HEK293T (cell line): ENCODE data around the gene CBARP.

Source experiments
- BHLHE40 ChIP-seq: fragments of 450-650 bp; IDR thresholded peaks from 2 replicates; pipeline ENCODE4 v1.6.1; 2016; ENCODE audit warnings: mild to moderate bottlenecking, moderate library complexity, borderline replicate concordance
- ELF4 ChIP-seq: fragments of 450-650 bp; IDR thresholded peaks from 2 replicates; pipeline ENCODE4 v1.6.1; 2017; ENCODE audit warnings: antibody characterized with exemption
- FOXK2 ChIP-seq: fragments of 450-650 bp; IDR thresholded peaks from 2 replicates; pipeline ENCODE4 v1.6.1; 2016; ENCODE audit warnings: mild to moderate bottlenecking
- HDGF ChIP-seq: fragments of 450-650 bp; IDR thresholded peaks from 2 replicates; pipeline ENCODE4 v1.6.1; 2017; ENCODE audit warnings: antibody characterized with exemption, borderline replicate concordance
- SUZ12 ChIP-seq: fragments of 450-650 bp; IDR thresholded peaks from 2 replicates; pipeline ENCODE4 v1.6.1; 2016; ENCODE audit warnings: mild to moderate bottlenecking
- TF ChIP-seq, protein P1 (sequence below): fragments of 450-650 bp; IDR thresholded peaks from 2 replicates; pipeline ENCODE4 v1.6.1; 2016

DNA sequence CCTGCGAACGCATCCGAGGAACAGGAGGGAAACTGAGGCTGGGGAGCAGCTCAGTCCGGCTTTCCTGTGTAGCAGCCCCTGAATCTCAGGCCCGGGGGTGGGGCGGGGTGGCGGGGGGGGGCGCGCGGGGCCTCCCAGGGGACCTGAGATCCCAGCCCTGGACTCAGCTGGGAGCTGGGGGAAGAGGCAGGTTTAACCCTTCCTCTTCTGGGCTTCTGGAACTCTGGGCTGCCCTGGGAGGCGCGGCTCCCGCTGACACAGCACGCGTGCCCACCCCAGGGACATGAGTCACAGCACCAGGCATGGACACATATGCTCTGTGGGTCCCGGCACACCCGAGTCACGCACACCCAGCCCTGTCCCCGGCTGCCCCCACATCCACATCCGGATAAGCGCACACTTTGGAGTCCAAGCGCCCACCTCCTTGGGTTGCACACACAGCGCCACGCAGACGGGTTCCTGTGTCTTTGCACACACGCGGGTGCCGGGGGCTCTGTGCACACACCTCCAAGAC is 27.9 kb upstream of the CBARP start:
- no peak for TF ChIP-seq ELF4
- TF ChIP-seq SUZ12, result no peak
- TF ChIP-seq BHLHE40, result no peak
- peak; percentile 58; the same call in 1 of the 2 replicates for TF ChIP-seq HDGF
- TF ChIP-seq, protein P1, sequence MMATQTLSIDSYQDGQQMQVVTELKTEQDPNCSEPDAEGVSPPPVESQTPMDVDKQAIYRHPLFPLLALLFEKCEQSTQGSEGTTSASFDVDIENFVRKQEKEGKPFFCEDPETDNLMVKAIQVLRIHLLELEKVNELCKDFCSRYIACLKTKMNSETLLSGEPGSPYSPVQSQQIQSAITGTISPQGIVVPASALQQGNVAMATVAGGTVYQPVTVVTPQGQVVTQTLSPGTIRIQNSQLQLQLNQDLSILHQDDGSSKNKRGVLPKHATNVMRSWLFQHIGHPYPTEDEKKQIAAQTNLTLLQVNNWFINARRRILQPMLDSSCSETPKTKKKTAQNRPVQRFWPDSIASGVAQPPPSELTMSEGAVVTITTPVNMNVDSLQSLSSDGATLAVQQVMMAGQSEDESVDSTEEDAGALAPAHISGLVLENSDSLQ, result no peak
- TF ChIP-seq FOXK2, result no peak
